Spleen (tissue), 7 donors: ENCODE measurements around the gene PPM1L.

Experiments
- POLR2AphosphoS5 ChIP-seq, 3 donors: sonication (generic); formaldehyde crosslinking; IDR thresholded peaks; one replicate each; pipeline ENCODE4 v1.5.1; 2017; ENCODE audit warnings: antibody characterized with exemption in 3 of 3
- TF ChIP-seq, protein P1 (sequence below), 11 experiments: fragments of 200-600 bp in 7 of 11; fragments of 450-650 bp in 4 of 11; sonication (generic) in 4 of 11; IDR thresholded peaks in 8 of 11; conservative IDR thresholded peaks in 3 of 11; 1 replicate in 7 of 11; 2 replicates in 4 of 11; pipeline versions ENCODE4 v1.4.0 to v1.8.0; 2016 to 2021; ENCODE audit warnings: antibody characterized with exemption in 11 of 11, inconsistent platforms in 4 of 11, mild to moderate bottlenecking in 1 of 11
- donor health status: DM: no; HTN: no; CAD: no; lungs with moderate emphysema.
- donor health status: DM: no; HTN: no; CAD: no.
- donor health status: DM: no; HTN: no; CAD: no.

DNA sequence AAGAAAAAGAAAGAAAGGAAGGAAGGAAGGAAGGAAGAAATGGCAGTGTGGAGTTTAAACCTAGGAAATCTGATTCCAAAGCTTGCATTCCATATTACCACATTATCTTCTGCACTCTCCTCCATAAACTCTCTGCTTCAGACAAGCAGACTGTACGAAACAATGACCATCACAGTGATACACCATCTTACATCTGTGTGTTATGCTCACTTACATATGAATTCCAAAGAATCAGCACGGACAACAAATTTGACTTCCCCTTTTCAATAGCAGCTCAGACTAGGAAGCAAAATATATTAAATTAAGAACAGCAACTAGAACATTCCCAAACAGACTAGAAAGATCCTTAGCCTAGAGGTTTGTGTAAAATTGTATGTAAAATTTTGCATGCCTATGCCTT, 18.0 kb upstream of the PPM1L start:
- TF ChIP-seq, protein P1, sequence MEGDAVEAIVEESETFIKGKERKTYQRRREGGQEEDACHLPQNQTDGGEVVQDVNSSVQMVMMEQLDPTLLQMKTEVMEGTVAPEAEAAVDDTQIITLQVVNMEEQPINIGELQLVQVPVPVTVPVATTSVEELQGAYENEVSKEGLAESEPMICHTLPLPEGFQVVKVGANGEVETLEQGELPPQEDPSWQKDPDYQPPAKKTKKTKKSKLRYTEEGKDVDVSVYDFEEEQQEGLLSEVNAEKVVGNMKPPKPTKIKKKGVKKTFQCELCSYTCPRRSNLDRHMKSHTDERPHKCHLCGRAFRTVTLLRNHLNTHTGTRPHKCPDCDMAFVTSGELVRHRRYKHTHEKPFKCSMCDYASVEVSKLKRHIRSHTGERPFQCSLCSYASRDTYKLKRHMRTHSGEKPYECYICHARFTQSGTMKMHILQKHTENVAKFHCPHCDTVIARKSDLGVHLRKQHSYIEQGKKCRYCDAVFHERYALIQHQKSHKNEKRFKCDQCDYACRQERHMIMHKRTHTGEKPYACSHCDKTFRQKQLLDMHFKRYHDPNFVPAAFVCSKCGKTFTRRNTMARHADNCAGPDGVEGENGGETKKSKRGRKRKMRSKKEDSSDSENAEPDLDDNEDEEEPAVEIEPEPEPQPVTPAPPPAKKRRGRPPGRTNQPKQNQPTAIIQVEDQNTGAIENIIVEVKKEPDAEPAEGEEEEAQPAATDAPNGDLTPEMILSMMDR (IDR thresholded peaks at IDR 0.05 in 8 of 11, conservative IDR thresholded peaks at IDR 0.05 in 3 of 11): no peak
- no peak for TF ChIP-seq POLR2AphosphoS5 (IDR thresholded peaks at IDR 0.05)
